HG02981 (cell line): Measurements from ENCODE around the gene FAM180A.

Experiments used
- ATAC-seq: cut with Tn5 transposase; IDR thresholded peaks from one replicate; pipeline ENCODE4 v1.9.1; 2021; ENCODE audit warnings: mild to moderate bottlenecking, moderate library complexity; ENCODE audit not compliant: unreplicated experiment

The FAM180A gene

DNA sequence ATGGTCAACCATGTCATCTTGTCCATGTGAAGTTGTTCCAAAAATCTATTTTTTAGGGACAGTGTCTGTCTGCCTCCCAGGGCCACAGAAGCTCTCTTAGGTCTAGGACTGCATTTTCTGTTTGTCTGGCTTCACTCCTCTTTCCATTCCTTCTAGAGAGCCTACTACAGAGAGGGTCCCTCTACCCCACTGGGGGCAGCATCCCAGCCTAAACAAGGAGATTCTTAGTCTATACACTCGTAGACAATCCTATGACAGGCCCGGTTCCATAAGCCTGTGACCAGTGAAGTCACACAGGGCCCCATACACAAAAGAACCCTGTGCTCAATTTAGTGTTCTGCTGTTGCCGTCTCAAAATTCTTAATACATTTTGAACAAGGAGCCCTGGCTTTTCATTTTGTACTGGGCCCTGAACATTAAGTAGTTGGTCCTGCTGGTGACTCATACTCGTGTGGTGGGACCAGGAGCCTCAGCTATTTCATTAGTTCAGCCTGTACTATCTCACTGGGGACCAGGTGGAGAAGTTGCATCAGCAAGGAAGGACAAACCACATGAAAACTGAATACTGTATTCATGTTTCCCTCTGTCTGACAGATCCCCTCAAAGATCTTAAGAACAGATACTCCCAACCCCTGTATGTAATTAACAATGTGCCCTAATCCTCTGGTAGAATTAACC is 23.5 kb upstream of the FAM180A start:
- ATAC-seq = no peak

DNA sequence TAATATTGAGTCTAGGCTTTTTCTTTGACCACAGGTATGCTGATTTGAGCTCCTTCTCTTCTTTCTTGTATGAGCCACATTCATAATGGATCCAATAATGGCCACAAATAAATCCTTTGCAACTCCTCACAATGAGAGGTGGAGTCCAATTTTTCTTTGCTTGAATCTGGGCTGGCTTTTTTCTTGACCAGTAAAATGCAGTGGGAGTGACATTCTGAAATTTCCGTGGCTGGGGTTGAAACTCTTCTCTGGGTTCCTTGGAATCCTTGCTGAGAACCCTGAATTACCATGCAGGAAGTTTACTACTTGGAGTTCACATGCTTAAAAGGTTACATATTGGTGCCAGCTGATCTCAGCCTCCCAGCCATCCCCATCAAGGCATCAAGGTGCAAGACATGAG is 22.4 kb upstream of the FAM180A start:
- no peak for ATAC-seq

DNA sequence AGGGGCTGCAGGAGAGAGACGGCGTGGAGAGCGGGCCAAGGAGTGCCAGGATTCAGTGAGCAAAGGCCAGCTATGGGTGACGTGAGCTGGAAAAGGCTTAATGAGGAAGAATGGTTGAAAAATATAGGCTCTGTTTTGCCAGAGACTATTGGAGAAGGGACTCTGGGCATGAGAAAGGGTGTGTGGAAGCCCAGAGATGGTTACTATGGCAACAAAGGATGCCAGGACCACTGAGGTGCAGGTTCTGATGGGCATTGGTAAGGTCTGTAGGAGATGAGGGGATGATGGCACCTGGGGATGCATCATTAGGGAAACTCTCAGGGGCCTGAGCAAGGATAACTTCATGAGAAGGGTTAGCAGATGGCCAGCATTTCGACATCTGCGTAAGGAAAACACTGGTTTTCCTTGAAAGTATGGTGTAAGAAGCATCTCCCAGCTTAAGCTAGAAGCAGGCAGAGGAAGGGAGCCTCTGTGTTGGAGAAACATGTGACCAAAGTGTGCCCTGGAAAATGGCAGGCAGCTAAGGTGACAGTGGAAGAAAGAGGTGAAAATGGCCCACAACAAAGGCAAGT is 21.6 kb upstream of the FAM180A start:
- no peak for ATAC-seq

DNA sequence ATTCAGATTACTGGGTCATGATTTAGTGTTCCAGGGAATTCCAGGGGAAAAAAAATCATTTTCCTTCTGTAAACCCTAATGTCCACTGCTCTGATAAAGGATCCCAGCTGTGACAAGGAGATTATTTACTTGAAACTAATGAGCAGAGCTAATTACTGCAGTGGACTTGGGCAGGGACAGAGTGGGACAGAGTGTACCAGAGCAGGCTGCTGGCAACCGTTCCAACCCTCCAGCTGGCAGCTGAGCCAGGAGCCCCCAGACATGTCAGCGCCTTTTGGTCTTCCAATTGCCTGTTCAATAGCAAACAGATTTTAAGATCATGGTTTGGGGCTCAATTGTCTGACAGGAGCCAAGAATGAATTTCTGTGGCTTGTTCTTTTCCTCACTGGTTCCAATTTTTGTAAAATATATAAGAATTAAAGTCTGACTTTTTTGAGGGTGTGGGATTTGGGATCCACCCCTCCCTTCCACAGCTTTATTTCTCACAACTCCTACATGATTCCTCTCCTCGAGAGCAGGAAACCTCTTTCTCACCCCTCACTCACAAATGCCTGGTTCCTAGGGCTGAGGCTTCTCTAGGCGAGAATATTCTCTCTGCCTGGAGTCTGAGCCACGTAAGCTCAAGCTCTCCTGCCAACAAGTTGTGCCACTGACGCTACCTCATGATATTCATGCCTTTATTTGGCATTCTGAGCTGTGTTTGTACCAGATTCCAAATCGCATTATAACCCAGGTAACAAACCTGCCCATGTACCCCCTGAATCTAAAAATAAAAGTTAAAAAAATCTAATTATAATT is 20.6 kb upstream of the FAM180A start:
- no peak for ATAC-seq

DNA sequence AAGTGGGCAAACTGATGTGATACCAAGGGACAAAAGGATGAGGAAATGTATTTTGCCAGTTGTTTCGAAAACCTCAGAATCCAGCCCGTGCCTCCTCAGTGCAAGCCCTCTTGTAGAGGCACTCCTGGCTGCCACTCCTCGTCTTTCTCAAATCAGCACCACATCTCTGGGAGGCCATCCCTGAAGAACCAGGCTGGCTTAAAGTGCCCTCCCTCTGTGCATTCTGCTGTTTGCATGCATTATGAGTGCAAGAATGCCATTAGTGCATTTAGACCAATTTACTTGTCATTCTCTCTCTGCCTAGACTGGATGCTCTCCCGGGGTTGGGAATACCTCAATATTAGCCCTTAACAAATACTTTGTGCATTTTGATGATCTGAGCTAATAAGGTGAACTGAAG is 19.9 kb upstream of the FAM180A start:
- no peak for ATAC-seq

DNA sequence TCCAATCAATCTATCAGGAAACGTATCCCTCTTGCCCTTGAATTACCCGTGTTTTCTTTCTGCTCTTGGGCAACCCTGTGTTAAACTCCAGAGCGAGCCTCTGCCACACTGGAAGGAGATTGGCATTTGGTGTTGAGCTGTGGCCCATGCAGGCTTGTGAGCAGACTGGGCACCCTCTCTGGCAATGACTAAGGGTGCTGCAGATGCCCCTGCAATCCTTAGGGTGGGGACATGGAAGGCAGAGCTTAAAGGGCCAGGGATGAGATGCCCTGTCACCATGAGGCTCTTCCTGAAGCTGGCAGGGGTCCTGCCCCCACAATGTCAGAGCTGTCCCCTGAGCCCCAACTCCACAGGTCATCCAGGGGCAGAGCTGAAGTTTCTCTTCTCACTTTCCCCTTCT is 19.5 kb upstream of the FAM180A start:
- no peak for ATAC-seq

DNA sequence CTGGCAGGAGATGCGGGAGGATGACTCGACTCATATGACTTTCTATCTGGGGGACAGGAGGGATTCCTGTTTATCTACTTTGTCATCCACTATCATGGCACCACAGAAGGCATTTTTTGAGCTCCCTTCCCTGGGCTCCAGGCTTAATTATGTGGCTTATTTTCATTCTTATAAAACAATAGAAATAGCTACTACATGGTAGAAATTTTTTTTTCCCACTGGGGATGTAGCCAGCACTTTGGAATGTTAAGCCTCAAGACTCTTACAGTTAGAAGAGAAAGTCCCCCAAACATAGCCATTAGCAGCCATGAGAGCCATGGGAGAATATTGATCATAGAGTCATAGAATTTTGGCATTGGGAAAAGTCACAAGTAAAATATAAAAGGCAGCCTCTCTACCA is 14.6 kb upstream of the FAM180A start:
- ATAC-seq = no peak

DNA sequence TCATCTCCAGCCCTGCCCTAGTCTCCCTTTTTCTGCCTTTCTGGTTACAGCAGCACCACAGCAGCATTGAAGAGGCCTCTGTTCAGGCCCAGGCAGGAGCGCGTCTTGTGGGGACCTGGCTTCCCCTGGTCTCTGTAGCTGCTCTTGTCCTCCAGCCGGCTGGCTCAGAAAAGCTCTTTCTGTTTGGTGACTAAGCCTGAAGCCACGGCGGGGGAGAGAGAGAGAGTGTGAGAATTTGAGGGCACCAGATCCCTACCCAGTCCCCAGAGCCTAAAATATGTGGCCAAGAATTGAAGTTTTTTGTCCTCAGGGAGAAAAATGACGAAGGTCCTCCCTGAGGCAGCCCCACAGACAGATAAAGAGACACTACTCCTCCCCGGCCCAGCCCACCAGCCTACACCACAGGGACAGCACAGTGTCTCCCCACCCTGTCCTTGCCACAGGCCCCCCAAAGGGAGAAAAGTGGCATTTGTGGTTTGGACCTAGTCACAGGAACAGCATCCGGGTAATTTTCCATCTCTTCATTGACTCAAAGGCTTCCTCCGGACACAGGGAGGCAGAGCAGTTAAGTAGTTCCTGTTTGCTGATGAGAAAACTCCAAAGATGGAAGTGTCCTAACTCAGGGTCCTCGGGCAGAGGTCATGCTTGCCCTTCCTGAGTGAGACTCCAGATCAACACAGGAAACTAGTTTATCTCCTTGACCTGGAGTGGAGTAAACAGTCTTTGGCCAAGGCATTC is 13.3 kb upstream of the FAM180A start:
- no peak for ATAC-seq

DNA sequence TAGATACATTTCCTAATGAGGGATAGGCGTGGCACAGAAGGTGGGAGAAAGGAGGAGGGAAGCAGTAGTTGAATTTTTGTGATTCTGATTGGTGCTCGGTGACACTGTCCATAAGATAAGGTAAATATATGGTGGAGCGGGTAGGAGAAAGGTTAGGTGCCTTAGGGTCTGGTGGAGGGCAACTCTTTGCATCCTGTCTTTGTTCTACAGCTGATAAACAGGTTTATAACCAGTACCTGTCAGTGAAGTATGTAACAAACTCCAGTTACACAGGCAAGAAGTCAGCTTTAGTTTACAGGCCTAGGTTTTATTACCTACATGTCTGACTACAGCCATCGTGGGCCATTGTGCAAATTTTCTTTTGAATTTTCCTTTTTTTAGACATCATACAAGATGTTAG is 10.9 kb upstream of the FAM180A start:
- no peak for ATAC-seq

DNA sequence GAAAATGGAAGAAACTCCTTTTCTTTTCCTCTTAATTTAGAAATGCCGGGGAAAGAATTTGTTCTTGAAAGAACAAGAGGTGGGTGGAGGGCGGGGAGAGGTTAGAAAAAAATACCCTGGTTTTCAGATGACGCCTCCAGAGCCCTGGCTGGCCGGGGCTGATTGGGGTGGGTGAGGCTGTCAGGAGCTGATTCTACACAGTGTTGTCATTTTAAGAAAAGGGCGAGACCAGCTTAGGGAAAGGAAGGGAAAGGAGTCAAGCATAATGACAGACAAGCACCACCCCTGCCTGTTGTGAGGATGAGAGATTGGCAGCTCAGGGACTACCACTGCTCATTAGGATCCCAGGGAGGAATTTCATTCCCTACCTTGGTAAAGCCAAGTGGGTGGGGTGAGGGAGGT is 9.9 kb upstream of the FAM180A start:
- ATAC-seq = no peak

DNA sequence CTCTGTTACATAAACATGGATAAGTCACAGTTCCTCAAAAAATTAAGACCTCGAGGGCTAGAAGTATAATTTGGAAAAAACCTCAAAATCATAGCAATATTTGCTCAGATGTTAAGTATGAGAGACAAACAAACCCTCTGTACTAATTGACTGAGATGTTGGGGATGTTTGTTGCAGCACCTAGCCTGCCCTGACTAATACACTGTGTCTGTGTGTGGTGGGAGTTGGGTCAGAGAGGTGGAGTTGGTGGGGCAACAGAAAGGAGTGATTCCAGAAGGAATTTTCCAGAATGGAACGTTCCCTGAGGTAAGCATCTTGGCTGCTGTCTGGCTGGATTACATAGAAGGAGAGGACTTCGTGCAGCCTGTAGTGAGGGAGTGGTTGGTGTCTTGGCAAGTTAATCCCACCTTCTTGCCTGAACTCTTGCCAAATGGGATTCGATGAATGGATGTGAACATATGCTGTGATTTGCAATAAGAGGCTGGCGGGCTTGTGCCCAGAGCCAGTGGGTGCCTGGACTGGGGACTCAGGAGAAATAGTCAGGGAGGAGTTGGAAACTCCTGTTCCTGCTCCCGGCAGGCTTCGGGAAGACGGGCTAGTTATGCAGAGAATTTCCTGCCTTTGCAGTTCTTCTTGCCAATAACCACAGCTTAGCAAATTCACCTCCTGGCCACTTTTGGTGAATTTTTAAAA is 9.3 kb upstream of the FAM180A start:
- no peak for ATAC-seq

DNA sequence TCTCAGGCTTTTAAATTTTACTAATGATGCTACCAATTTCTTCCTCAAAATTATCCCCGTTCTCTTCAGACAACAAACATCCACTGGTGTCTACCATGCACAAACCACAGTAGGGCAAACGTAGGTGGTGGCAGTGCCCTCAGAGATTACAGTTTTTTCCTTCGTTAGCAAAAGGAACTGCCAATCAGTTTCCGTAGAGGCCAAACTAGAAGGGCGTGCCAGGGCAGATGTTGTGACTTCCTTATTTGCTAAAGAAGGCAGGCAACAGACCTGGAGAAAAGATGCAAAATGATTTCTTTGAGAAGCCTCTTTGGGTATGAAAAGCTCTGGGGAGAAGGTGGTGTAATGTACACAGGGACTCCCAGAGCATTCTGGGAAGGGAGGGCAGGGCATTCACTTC is 7.6 kb upstream of the FAM180A start:
- no peak for ATAC-seq

DNA sequence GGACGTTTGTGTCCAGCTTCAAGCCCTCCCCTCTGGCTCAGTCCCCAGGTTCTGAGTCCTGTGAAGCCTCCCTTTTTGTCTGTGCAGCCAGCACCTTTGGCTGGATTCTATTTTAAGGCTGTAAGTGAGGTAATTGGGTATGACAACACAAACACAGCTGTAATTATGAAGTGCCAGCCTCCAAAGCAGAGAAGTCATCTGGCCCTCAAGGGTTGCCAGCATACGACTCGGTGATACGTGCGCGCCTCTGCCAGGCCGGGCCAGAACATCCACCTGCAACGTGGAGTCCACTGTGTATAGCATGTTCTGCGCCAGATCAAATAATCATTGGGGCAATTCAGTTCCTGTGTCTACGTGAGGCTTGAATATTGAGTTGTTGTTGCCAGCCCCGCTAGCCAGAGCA is 6.7 kb upstream of the FAM180A start:
- no peak for ATAC-seq

DNA sequence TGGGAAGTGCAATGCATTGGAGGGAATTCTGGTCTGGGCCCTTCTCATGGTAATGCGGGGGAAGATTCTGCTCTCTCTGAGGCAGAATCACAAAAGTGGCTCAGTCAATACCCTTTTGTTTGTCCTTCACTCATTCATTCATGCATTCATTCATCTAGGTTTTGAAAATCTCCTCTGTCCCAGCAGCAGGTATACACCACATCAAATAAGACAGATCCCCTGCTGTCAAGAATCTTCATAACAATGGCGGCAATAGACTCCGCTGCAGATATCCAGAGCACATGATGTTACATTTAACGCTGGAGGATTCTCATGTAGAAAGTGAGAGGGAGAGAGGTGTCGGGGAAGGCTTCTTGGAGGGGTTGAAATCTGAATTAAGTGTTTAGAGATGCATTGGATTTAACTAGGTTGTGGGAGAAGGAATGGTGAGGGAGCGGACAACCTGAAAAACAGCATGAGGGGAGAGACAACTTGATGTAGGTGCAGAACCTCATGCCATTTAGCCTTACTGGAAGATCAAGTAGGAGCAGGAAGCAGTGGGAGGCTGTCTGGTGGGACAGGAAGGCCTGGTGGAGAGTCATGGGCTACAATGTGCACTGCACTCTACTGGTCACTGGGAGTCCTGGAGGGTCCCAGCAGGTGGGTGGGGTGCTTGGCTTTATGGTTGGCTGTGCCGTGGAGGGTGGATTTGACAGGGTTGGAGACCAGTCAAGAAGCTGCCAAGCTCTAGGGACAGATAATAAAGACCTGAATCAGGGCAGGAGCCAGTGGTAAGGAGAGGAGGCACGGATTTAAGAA is 5.2 kb upstream of the FAM180A start:
- ATAC-seq = no peak

DNA sequence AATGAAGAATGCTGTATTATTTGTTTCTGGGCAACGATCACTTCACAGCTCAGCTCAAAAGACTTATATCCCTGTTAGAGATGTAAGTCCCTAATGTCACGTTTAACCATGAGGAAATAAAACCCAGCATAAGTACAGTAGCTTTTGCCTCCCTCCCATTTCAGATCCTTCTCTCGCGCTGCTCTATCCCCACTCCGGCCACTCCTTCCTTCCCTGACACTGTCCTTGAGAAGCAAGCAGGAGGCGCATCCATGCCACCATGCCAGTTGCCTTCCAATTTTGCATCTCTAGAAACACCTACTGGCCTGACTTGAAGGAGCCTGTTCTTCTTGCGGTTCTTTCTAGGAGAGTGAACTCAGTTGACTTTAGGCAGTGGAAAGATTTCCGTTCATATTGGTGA is 1.2 kb downstream of the FAM180A start:
- ATAC-seq = no peak

DNA sequence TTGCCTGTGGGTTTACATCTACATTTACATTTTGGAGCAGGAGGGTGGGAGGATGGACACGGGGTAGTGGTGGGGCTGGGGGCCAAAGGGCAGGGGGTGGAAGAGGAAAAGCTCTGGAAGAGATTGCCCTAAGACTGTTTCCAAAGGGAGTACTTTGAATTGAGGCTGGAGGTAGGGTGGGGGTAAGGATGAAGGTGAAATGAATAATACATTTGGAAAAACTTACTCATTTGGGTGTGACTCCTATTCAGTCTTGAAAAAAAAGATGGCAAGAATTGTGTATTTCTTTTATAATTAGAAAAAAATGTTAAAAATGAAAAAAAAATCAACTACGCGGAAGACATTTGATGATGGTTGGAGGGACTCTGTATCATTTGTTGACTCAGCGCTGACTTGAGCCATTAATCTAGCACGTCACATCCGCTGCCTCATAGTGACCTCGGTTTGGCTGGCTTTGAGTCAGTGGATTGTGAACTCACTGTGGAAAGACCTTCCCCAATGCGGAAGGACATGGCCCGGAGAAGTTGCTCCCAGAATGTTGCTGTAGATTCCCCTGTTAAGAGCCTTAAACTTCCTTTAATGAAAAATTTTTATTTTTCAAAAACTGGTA is 2.8 kb downstream of the FAM180A start:
- no peak for ATAC-seq

DNA sequence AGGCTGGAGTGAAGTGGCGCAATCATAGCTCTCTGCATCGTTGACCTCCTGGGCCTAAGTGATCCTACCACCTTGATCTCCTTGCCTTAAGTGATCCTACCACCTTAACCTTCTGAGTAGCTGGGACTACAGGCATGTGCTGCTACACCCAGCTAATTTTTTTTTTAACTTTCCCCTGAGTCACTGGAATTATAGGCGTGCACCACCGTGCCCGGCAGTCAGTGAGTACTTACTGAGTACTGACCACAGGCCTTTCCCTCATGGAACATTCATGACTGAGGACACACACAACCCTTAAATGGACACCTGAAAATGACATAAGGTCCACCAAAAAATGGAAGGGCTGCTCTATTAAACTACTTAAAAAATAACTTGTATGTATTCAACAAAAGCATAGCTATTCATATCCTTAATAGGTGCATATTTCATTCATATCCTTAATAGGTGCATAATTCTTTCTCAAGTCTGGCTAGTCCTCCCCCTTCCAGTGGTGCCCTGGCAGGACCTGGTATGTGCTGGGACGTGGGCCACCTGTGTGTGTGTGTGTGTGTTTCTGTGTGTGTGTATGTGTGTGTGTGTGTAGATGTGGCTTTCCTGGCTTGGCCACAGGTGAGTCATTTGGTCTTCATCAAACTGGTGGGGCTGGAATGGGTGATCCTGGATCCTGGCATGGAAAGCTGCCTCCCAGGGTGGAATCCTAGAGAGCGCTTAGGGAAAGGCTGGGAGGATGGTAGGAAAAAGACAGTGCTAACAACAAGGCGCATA is 3.5 kb downstream of the FAM180A start:
- ATAC-seq = no peak

DNA sequence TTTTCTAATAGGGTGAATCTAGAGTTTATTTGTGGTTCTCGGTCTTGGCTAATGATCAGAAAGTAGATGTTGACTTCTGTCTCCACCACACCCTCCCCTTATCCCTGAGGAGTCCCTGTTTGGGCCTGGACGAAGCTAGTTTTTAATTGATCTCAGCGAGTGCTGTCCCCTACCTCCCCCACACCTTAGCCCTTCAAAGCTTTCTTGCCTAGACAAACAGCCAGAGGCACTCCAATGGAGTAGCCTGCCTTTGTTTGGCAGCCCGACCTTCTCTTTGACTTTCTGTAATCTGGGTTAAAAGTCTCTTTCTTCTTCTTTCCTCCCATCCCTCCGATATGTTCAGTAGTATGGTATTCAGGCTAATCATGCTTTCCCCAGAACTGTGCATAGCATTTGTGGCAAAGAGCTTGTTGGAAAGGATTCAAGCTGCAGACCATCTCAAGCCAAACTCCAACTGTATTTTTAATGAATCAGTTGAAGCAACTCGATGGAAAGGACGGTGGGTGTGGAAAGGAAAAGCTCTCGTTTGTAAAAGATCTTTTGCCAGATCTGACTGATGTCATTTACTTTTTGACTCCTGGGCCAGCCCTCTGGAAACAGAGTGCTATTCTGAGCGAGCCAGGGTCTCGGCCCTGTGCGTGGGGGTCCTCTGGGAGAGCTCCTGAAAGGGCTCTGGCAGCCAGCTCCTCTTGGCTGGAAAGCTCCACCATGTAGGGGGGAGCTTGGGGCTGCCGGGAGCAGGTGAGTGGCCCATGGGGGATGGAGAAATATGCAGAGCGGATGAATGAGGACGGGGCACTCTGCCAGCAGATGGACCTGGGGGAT is 4.5 kb downstream of the FAM180A start:
- ATAC-seq = no peak
